OCI-LY7 (cell line): Measurements from ENCODE around the gene RNF217.

ENCODE experiments used
- EZH2phosphoT487 ChIP-seq: fragments of 200-600 bp; sonication (generic); IDR thresholded peaks from 2 replicates; pipeline ENCODE4 v1.6.1; 2018; ENCODE audit warnings: low read depth, borderline replicate concordance, mild to moderate bottlenecking, mixed run types, antibody characterized with exemption, low read length, moderate library complexity, mixed read lengths
- TF ChIP-seq, protein P1 (sequence below): fragments of 200-600 bp; sonication (generic); conservative IDR thresholded peaks from 2 replicates; pipeline ENCODE4 v1.5.1; 2014; ENCODE audit warnings: mild to moderate bottlenecking, antibody characterized with exemption, low read length, moderate library complexity, mixed read lengths

DNA sequence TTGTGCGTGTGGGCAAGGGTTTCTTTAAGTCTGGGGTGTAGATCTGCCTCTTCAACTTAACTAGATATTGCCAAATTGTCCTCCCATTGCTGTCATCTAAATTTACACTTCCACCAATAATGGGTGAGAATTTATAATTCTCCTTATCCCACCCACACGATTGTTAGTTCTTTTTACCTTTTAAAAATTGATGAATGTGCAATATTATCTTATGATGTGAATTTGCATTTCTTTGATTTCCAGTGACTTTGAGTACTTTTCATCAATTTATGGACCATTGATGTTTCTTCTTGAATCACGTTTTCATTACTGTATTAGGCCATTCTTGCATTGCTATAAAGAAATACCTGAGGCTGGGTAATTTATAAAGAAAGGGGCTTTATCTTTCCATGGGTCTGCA is 174.1 kb downstream of the RNF217 start:
- TF ChIP-seq, protein P1, sequence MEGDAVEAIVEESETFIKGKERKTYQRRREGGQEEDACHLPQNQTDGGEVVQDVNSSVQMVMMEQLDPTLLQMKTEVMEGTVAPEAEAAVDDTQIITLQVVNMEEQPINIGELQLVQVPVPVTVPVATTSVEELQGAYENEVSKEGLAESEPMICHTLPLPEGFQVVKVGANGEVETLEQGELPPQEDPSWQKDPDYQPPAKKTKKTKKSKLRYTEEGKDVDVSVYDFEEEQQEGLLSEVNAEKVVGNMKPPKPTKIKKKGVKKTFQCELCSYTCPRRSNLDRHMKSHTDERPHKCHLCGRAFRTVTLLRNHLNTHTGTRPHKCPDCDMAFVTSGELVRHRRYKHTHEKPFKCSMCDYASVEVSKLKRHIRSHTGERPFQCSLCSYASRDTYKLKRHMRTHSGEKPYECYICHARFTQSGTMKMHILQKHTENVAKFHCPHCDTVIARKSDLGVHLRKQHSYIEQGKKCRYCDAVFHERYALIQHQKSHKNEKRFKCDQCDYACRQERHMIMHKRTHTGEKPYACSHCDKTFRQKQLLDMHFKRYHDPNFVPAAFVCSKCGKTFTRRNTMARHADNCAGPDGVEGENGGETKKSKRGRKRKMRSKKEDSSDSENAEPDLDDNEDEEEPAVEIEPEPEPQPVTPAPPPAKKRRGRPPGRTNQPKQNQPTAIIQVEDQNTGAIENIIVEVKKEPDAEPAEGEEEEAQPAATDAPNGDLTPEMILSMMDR, result no peak
- no peak for TF ChIP-seq EZH2phosphoT487
